Measurements from ENCODE around the gene FBXO15.

FBXO15 gene

DNA sequence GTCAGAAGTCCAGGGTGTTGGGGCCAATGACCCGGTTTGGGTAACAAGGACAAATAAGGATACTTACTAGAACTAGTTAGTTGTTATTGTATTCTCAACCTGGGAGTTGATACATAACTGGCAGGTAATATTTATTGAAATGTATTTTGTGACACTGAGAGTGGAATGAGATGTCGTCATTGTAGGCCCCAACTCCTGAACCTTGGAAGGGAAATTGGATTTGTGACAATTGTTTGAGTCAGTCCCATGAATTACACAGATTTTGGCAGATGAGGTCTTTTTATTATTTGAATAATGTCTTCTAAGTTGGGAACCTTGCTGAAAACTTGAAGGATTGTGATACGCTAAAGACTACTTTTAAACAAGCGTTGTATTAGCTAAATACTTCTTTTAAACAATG is 5.7 kb upstream of the FBXO15 start:
- DNase-seq, result no peak

- DNase-seq, result no peak
Measured at GRCh38 chr18:74152857-74153256, 5.2 kb upstream of the FBXO15 start.

GRCh38 chr18:74152270-74152669 is 4.6 kb upstream of the FBXO15 start:
- DNase-seq, result no peak

DNA sequence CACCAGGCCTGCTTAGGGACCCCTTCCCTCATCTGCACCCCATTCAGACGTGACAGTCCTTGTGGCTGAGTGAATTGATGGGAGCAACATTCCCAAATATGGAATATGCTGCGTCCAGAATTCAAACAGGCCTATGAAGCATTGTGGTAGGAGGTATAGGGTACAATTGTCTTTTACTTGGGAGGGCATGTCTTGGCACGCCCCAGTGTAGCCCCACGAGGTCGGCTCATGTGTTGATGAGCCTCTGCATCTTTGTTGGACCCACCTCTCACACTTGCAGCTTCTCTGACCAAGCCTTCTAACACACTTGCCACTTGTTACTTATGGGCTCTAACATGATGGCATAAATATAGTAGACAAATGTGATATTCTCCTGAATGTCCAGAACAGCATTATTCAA is 2.2 kb upstream of the FBXO15 start:
- no peak for DNase-seq

GRCh38 chr18:74148543-74149070 is 973 bp upstream of the FBXO15 start:
- no peak for DNase-seq

DNA sequence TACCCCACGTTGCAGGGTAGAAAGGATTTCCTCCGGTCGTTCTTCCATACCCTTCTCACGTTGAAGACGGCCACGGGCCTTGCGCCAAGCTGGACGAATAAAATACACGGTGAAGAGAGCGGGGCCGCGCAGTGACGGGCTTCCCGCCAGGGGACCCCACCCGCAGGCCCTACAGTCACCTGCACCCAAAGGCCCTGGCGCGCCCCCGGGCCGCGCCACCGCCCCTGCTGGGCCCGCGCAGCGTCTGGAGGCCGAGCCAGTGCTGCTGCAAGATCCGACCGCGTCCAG is 199 bp downstream of the FBXO15 start:
- no peak for DNase-seq

DNA sequence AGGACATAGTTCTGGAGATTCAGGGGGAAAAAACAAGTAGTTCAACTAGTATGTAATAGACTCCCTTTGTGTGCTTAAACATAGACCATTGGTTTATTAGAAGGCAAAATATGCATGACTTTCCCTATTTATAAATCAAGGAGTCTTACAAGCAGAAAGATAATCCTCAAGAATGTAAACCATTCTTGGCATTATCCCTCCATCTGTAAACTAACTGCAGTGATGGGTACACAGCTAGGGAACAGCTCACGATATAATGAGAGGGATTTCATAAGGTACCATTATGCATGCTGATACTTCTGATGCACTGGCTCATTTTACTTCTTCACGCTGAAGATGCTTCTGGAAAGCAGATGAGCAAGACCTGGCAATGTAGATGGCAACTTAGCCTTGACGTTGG is 878 bp downstream of the FBXO15 start:
- DNase-seq, result no peak

DNA sequence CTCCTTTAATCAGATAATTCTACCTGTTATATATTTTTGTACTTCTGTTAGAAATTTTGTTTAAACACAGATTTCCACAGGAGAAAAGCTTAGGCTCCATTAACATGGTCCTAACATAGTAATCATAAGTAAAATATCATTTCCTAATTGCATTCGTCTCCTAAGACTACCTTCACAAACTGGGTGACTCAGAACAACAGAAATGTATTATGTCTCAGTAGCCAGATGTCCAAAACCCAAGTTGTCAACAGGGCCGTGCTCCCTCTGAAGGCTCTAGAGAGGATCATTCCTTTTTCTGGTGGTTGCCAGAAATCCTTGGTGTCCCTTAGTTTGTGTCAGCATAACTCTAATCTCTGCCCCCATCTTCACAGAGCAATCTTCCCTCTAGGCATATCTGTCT is 5.4 kb downstream of the FBXO15 start:
- no peak for DNase-seq

- no peak for DNase-seq
Measured at GRCh38 chr18:74141667-74142066, 6.0 kb downstream of the FBXO15 start.

- DNase-seq, result no peak
Measured at GRCh38 chr18:74140582-74140981, 7.1 kb downstream of the FBXO15 start.

DNA sequence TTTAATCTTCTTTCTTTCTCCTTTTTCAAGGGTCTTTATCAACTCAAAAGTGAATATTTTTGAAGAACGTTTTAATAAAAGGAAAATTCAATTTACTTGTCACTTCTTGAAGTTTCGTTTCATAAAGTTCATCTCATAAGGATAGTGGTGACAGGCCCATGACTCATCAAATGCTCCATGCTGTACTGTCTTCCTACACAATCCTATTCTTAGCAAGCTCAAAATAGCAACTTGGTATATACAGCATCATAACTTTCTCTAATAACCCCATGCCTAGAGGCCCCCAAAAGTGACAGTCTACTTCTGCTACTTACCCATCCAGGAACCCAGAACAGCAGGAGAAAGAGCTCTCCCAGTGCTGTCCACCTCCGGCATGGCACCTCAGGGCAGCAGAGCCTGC is 7.7 kb downstream of the FBXO15 start:
- DNase-seq, result no peak

GRCh38 chr18:74139411-74139810 is 8.2 kb downstream of the FBXO15 start:
- no peak for DNase-seq

GRCh38 chr18:74137920-74138538 is 9.6 kb downstream of the FBXO15 start:
- no peak for DNase-seq

DNA sequence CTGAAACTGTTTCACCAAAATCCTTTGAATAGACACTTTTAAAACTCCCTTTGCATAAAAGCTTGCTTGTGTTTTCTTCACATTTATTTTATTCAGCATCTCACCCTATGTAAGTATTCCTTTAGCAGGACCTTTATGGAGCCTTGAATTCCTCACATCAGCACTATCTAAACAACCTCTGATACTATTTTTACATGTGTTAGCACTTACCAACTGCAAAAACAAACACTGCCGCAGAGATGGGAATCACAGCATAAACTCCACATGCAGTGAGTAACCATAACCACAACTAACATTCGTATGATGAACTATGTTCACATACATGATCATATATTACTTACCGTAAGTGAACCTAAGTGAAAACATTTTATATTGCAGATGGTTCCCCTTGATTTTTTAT is 15.4 kb downstream of the FBXO15 start:
- no peak for DNase-seq

- no peak for DNase-seq
Measured at GRCh38 chr18:74131124-74131523, 16.5 kb downstream of the FBXO15 start.

DNA sequence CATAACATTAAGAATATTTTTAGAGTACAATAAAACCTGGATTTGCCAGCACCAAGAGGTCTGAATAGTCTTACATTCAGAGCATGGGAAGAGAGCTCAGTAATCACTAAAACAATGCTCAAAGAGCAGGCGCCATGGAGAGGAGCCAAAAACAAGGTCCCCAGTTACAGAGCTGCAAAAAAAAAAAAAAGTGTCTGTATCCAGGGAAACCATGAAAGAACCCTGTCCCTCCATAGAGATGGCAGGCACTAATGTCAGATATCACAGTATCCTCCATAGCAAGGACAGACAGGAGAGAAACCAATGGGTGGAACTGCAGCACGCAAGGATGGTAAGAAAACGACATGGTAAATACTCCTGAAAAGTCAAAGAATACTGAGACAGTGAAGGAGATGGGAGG is 19.5 kb downstream of the FBXO15 start:
- DNase-seq, result no peak

GRCh38 chr18:74126684-74127655 is 20.7 kb downstream of the FBXO15 start:
- DNase-seq, result peak; percentile 20

DNA sequence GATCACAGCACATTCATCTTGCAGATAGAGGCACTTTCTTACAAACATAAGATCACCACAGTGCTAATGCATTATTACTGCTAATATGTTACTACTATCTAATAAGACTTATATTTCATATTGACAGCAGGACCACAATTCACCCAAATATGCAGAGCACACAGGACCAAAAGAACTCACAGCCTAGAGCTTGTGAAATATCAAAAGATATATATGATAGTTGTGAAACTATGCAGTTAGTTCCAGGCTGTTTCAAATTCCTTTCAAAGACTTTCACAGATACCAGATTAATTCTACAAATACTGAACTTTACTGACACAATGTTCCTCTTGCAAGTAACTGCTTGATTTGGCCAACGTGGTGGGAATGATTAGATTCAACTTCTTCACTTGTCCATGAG is 23.0 kb downstream of the FBXO15 start:
- no peak for DNase-seq

GRCh38 chr18:74123200-74123599 is 24.4 kb downstream of the FBXO15 start:
- DNase-seq, result no peak

GRCh38 chr18:74116633-74117554 is 30.7 kb downstream of the FBXO15 start:
- peak; percentile 35 for DNase-seq

GRCh38 chr18:74115046-74115445 is 32.6 kb downstream of the FBXO15 start:
- DNase-seq, result no peak

- DNase-seq, result peak; percentile 27
Measured at GRCh38 chr18:74114116-74114515, 33.5 kb downstream of the FBXO15 start.

DNA sequence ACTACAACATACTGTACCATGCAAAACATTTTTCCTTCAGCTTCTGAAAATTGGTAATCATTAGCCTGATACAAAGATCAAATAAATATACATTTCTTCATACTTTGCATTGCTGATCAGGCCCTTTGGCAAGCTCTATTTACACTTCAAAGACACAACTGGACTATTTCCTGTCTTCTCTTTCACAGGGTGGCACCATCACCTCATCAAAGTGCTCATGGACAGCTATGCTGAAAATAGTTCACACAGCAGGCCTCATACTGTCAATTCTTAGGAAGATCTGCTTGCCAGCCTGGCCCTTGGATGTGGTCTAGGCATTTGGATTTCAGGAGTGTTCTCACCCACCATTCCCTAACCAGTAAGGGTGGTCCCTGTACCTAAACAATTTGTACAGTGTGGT is 33.9 kb downstream of the FBXO15 start:
- no peak for DNase-seq
